K562 (cell line): ENCODE results near the gene PQBP1. TPM values are rescaled to one million over a fixed set of nuclear protein-coding genes. Genes with fewer than 3 reads are reported as not detected.

Experiments used
- ATF1 ChIP-seq, 2 experiments: fragments of 450-650 bp in 1 of 2; IDR thresholded peaks; 2 replicates each; pipeline ENCODE4 v1.6.1; 2016; ENCODE audit warnings: missing compliant biosample characterization in 1 of 2, missing genetic modification characterization in 1 of 2
- DIDO1 ChIP-seq: fragments of 450-650 bp; IDR thresholded peaks from 2 replicates; pipeline ENCODE4 v1.6.1; 2016; ENCODE audit warnings: low read depth, missing biosample characterization, missing genetic modification characterization
- FOXJ3 ChIP-seq: sonication (generic); formaldehyde crosslinking; IDR thresholded peaks from 2 replicates; pipeline ENCODE4 v1.4.0; 2020; ENCODE audit warnings: mild to moderate bottlenecking, missing genetic modification reagents
- FOXO4 ChIP-seq: fragments of 450-650 bp; formaldehyde crosslinking; IDR thresholded peaks from 2 replicates; pipeline ENCODE4 v1.4.0; 2020; ENCODE audit warnings: mild to moderate bottlenecking, moderate library complexity
- GTF2B ChIP-seq: IDR thresholded peaks from 2 replicates; pipeline ENCODE4 v1.6.1; 2011; ENCODE audit not compliant: insufficient read length; ENCODE audit errors: extremely low read depth
- KDM4B ChIP-seq, 2 experiments: fragments of 450-650 bp in 1 of 2; sonication (generic) in 1 of 2; IDR thresholded peaks; 2 replicates each; pipeline ENCODE4 v1.6.1; 2016 to 2017; ENCODE audit warnings: borderline replicate concordance in 2 of 2, antibody characterized with exemption in 1 of 2, low read depth in 1 of 2, mild to moderate bottlenecking in 1 of 2
- PRDM10 ChIP-seq: fragments of 450-650 bp; IDR thresholded peaks from 2 replicates; pipeline ENCODE4 v1.6.1; 2018; ENCODE audit not compliant: partially characterized antibody
- SAFB2 ChIP-seq: fragments of 200-400 bp; formaldehyde crosslinking; IDR thresholded peaks from 2 replicates; pipeline ENCODE4 v1.6.1; 2018; ENCODE audit warnings: borderline replicate concordance, low read length, low read depth, moderate library complexity; ENCODE audit not compliant: severe bottlenecking
- SRF ChIP-seq, 2 experiments: fragments of 250-450, 450-650 bp in 1 of 2; sonication (Bioruptor Pico) in 1 of 2; sonication (generic) in 1 of 2; formaldehyde crosslinking; IDR thresholded peaks; 2 replicates each; pipeline versions ENCODE4 v1.5.0 to v1.5.1; 2020 to 2022; ENCODE audit warnings: mild to moderate bottlenecking in 1 of 2, missing genetic modification reagents in 1 of 2
- ZNF253 ChIP-seq: fragments of 250-450 bp; sonication (Bioruptor Pico); conservative IDR thresholded peaks from 2 replicates; pipeline ENCODE4 v1.6.1; 2021; ENCODE audit warnings: mild to moderate bottlenecking
- ZNF347 ChIP-seq: fragments of 450-650 bp; formaldehyde crosslinking; IDR thresholded peaks from 2 replicates; pipeline ENCODE4 v1.4.0; 2020; ENCODE audit warnings: low read depth, mild to moderate bottlenecking, moderate library complexity
- ZNF407 ChIP-seq: fragments of 450-650 bp; IDR thresholded peaks from 2 replicates; pipeline ENCODE4 v1.6.1; 2016; ENCODE audit warnings: low read depth
- ZSCAN29 ChIP-seq: fragments of 450-650 bp; IDR thresholded peaks from 2 replicates; pipeline ENCODE4 v1.6.1; 2017
- polyA plus RNA-seq, 8 experiments: library from polyadenylated mRNA; depleted of rRNA in 4 of 8; stranded (reverse) in 5 of 8; unstranded in 3 of 8; fragments of >200 nt; fragmentation: Nextera tagmentation in 2 of 8; fragmentation: Illumina TruSeq in 1 of 8; extraction: Ambion mirVana in 2 of 8; extraction: Trizol in 1 of 8; gene quantifications; 2 replicates each; pipeline versions ENCODE4 v1.2.1 to v1.2.3, GENCODE V29; 2011 to 2014; ENCODE audit warnings: inconsistent platforms in 1 of 8, missing spikeins in 1 of 8
- total RNA-seq, 7 experiments: library from RNA; depleted of rRNA in 6 of 7; stranded (reverse); fragments of >200 nt in 6 of 7; fragmentation: Illumina TruSeq in 2 of 7; extraction: Trizol in 2 of 7; gene quantifications; 2 replicates each; pipeline versions ENCODE4 v1.2.1 to v1.2.3, GENCODE V29; 2011 to 2021; ENCODE audit warnings: low replicate concordance in 1 of 7

The PQBP1 gene
- total and polyA plus RNA-seq, 9 of the 15 experiments (the other 6 are each of a cell fraction or from before 2014, with no cell fraction given) = 41.3 to 262 (median 112) TPM

- TF ChIP-seq ZSCAN29 (no peak), ZNF407 (no peak), KDM4B (IDR thresholded peaks at IDR 0.05; ENCODE audit: borderline replicate concordance in 2 of 2, low read depth in 1 of 2) (no peak), SAFB2 (no peak), FOXJ3 (CRISPR knock-in tag) (no peak), GTF2B (no peak), DIDO1 (no peak), FOXO4 (CRISPR knock-in tag) (no peak), ATF1 (CRISPR knock-in tag; IDR thresholded peaks at IDR 0.05) (peak; percentile 44; the same call in 1 of the 2 replicates), ATF1 (tag; IDR thresholded peaks at IDR 0.05) (peak; percentile 95), ZNF347 (no peak), ZNF253 (no peak), SRF (CRISPR knock-in tag; IDR thresholded peaks at IDR 0.05) (no peak), PRDM10 (peak; percentile 99)
Measured at GRCh38 chrX:48897625-48898306, at the start of gene PQBP1, which contains the start of gene TIMM17B (continued).
